HEK293 (cell line): ENCODE data around the gene SBF2.

Source experiments
- CTCF ChIA-PET: fragments of 350-600 bp; formaldehyde crosslinking; extraction: SDS; loops from one replicate; lab custom pipeline; 2021; ENCODE audit warnings: antibody characterized with exemption; lab: Yijun Ruan, JAX
- POLR2A ChIA-PET: fragments of 300-600 bp; formaldehyde crosslinking; extraction: SDS; loops from one replicate; lab custom pipeline; 2020; ENCODE audit warnings: antibody characterized with exemption, inconsistent platforms; lab: Yijun Ruan, JAX
- H3K27ac ChIP-seq: fragments of 200-500 bp; sonication (Bioruptor generic); 2 replicates; pipeline ENCODE4 v1.5.1; 2014; ENCODE audit warnings: low read depth, low read length, control low read depth, inconsistent platforms; ENCODE audit errors: extremely low read depth
- H3K36me3 ChIP-seq, 2 experiments: fragments of 200-500 bp in 1 of 2; sonication (Bioruptor generic) in 1 of 2; 1 replicate in 1 of 2; 2 replicates in 1 of 2; pipeline ENCODE4 v1.5.1; 2014 to 2017; ENCODE audit warnings: inconsistent platforms in 2 of 2, low read length in 2 of 2; ENCODE audit not compliant: control insufficient read depth in 2 of 2, insufficient read depth in 1 of 2
- H3K4me1 ChIP-seq: fragments of 200-500 bp; sonication (Bioruptor generic); 2 replicates; pipeline ENCODE4 v1.5.1; 2014; ENCODE audit warnings: mild to moderate bottlenecking, low read length, inconsistent platforms; ENCODE audit not compliant: control insufficient read depth, insufficient read depth
- H3K4me3 ChIP-seq: 2 replicates; pipeline ENCODE4 v1.5.1; 2011; ENCODE audit warnings: low read depth, mild to moderate bottlenecking, control low read depth, low read length, moderate library complexity
- H3K9me3 ChIP-seq: fragments of 200-500 bp; sonication (Bioruptor generic); 2 replicates; pipeline ENCODE4 v1.5.1; 2014; ENCODE audit warnings: low read depth, low read length, inconsistent platforms; ENCODE audit not compliant: control insufficient read depth, insufficient read depth
- RBAK ChIP-seq: fragments of 450-650 bp; formaldehyde crosslinking; IDR thresholded peaks from 2 replicates; pipeline ENCODE4 v1.5.1; 2016; ENCODE audit warnings: missing biosample characterization, missing genetic modification characterization
- SP3 ChIP-seq: fragments of 450-650 bp; formaldehyde crosslinking; IDR thresholded peaks from 2 replicates; pipeline ENCODE4 v1.5.1; 2016; ENCODE audit warnings: missing biosample characterization, missing genetic modification characterization
- SP7 ChIP-seq: fragments of 450-650 bp; formaldehyde crosslinking; IDR thresholded peaks from 2 replicates; pipeline ENCODE4 v1.5.1; 2016; ENCODE audit warnings: missing biosample characterization, missing genetic modification characterization
- YY1 ChIP-seq: fragments of 450-650 bp; formaldehyde crosslinking; IDR thresholded peaks from 2 replicates; pipeline ENCODE4 v1.5.1; 2018; ENCODE audit warnings: missing biosample characterization, missing genetic modification characterization
- ZBTB21 ChIP-seq: fragments of 450-650 bp; formaldehyde crosslinking; IDR thresholded peaks from 2 replicates; pipeline ENCODE4 v1.5.1; 2017; ENCODE audit warnings: missing biosample characterization, missing genetic modification characterization
- ZEB2 ChIP-seq: fragments of 450-650 bp; formaldehyde crosslinking; IDR thresholded peaks from 2 replicates; pipeline ENCODE4 v1.5.1; 2016; ENCODE audit warnings: missing biosample characterization, missing genetic modification characterization
- ZNF175 ChIP-seq: fragments of 450-650 bp; formaldehyde crosslinking; IDR thresholded peaks from 2 replicates; pipeline ENCODE4 v1.5.1; 2016; ENCODE audit warnings: missing biosample characterization, missing genetic modification characterization
- ZNF2 ChIP-seq: fragments of 450-650 bp; formaldehyde crosslinking; IDR thresholded peaks from 2 replicates; pipeline ENCODE4 v1.5.1; 2016; ENCODE audit warnings: missing biosample characterization, missing genetic modification characterization
- ZNF221 ChIP-seq: fragments of 450-650 bp; formaldehyde crosslinking; IDR thresholded peaks from 2 replicates; pipeline ENCODE4 v1.5.1; 2017; ENCODE audit warnings: missing biosample characterization, missing genetic modification characterization, borderline replicate concordance
- ZNF223 ChIP-seq: fragments of 450-650 bp; formaldehyde crosslinking; IDR thresholded peaks from 2 replicates; pipeline ENCODE4 v1.5.1; 2016; ENCODE audit warnings: missing biosample characterization, missing genetic modification characterization
- ZNF280C ChIP-seq: fragments of 450-650 bp; formaldehyde crosslinking; IDR thresholded peaks from 2 replicates; pipeline ENCODE4 v1.5.1; 2016; ENCODE audit warnings: missing biosample characterization, missing genetic modification characterization
- ZNF324 ChIP-seq: fragments of 450-650 bp; formaldehyde crosslinking; IDR thresholded peaks from 2 replicates; pipeline ENCODE4 v1.5.1; 2016; ENCODE audit warnings: missing biosample characterization, missing genetic modification characterization
- ZNF335 ChIP-seq: fragments of 450-650 bp; formaldehyde crosslinking; conservative IDR thresholded peaks from 2 replicates; pipeline ENCODE4 v1.5.1; 2016; ENCODE audit warnings: missing biosample characterization, missing genetic modification characterization
- ZNF48 ChIP-seq: fragments of 450-650 bp; formaldehyde crosslinking; IDR thresholded peaks from 2 replicates; pipeline ENCODE4 v1.5.1; 2016; ENCODE audit warnings: missing biosample characterization, missing genetic modification characterization
- ZNF548 ChIP-seq: fragments of 450-650 bp; formaldehyde crosslinking; IDR thresholded peaks from 2 replicates; pipeline ENCODE4 v1.5.1; 2016; ENCODE audit warnings: missing biosample characterization, missing genetic modification characterization
- ZNF558 ChIP-seq: fragments of 450-650 bp; formaldehyde crosslinking; IDR thresholded peaks from 2 replicates; pipeline ENCODE4 v1.5.1; 2016; ENCODE audit warnings: missing biosample characterization, missing genetic modification characterization
- ZNF626 ChIP-seq: fragments of 450-650 bp; sonication (Bioruptor Pico); formaldehyde crosslinking; IDR thresholded peaks from 2 replicates; pipeline ENCODE4 v1.5.1; 2018; ENCODE audit warnings: missing biosample characterization, missing genetic modification characterization, inconsistent platforms
- ZNF843 ChIP-seq: fragments of 450-650 bp; formaldehyde crosslinking; IDR thresholded peaks from 2 replicates; pipeline ENCODE4 v1.5.1; 2016; ENCODE audit warnings: missing biosample characterization, missing genetic modification characterization
- ZSCAN18 ChIP-seq: fragments of 450-650 bp; formaldehyde crosslinking; IDR thresholded peaks from 2 replicates; pipeline ENCODE4 v1.5.1; 2016; ENCODE audit warnings: missing biosample characterization, missing genetic modification characterization
- TF ChIP-seq, protein P1 (sequence below): fragments of 450-650 bp; formaldehyde crosslinking; IDR thresholded peaks from 2 replicates; pipeline ENCODE4 v1.5.1; 2017; ENCODE audit warnings: missing biosample characterization, missing genetic modification characterization
- TF ChIP-seq, protein P2 (sequence below): fragments of 450-650 bp; formaldehyde crosslinking; IDR thresholded peaks from 2 replicates; pipeline ENCODE4 v1.5.1; 2016; ENCODE audit warnings: missing biosample characterization, missing genetic modification characterization
- TF ChIP-seq, protein P3 (sequence below): fragments of 450-650 bp; formaldehyde crosslinking; IDR thresholded peaks from 2 replicates; pipeline ENCODE4 v1.5.1; 2016; ENCODE audit warnings: missing biosample characterization, missing genetic modification characterization
- TF ChIP-seq, protein P4 (sequence below): fragments of 450-650 bp; formaldehyde crosslinking; IDR thresholded peaks from 2 replicates; pipeline ENCODE4 v1.5.1; 2016; ENCODE audit warnings: missing biosample characterization, missing genetic modification characterization

Gene SBF2

DNA sequence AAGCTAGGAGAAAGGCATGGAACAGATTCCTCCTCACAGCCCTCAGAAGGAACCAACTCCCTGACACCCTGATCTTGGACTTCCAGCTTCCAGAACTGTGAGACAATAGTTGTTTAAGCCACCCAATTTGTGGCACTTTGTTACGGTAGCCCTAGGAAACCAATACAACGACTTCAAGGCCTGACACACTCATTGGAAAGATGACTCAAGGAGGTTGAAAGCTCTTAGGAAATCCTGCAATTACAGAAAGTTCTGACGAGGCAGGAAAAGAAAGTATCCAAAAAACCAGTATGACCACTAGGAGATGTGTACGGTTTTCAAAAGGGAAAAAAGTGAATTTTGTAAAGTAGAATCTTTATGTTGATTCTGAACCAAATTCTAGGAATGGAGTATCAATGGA is 468.7 kb downstream of the SBF2 start:
- Histone ChIP-seq H3K9me3 (no peaks in the 10 kb centered on the region), H3K4me3 (no peak overlapping the region), H3K27ac (no peak overlapping the region), H3K36me3 (no peaks in the 10 kb centered on the region), H3K4me1 (no peaks in the 10 kb centered on the region)
- TF ChIP-seq ZEB2 (tag by site-specific recombination) (no peak), ZNF2 (tag by site-specific recombination) (no peak), ZNF48 (tag by site-specific recombination) (no peak), ZNF221 (no peak), ZBTB21 (tag by site-specific recombination) (no peak), ZNF548 (tag by site-specific recombination) (no peak), RBAK (no peak), ZNF558 (tag by site-specific recombination) (no peak), SP7 (tag by site-specific recombination) (no peak), ZNF324 (tag by site-specific recombination) (no peak), ZNF280C (no peak), YY1 (tag by site-specific recombination) (no peak), ZNF843 (tag by site-specific recombination) (no peak)
- TF ChIP-seq, protein P1, sequence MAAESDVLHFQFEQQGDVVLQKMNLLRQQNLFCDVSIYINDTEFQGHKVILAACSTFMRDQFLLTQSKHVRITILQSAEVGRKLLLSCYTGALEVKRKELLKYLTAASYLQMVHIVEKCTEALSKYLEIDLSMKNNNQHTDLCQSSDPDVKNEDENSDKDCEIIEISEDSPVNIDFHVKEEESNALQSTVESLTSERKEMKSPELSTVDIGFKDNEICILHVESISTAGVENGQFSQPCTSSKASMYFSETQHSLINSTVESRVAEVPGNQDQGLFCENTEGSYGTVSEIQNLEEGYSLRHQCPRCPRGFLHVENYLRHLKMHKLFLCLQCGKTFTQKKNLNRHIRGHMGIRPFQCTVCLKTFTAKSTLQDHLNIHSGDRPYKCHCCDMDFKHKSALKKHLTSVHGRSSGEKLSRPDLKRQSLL (tag by site-specific recombination) = no peak
- TF ChIP-seq, protein P2, sequence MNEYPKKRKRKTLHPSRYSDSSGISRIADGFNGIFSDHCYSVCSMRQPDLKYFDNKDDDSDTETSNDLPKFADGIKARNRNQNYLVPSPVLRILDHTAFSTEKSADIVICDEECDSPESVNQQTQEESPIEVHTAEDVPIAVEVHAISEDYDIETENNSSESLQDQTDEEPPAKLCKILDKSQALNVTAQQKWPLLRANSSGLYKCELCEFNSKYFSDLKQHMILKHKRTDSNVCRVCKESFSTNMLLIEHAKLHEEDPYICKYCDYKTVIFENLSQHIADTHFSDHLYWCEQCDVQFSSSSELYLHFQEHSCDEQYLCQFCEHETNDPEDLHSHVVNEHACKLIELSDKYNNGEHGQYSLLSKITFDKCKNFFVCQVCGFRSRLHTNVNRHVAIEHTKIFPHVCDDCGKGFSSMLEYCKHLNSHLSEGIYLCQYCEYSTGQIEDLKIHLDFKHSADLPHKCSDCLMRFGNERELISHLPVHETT (tag by site-specific recombination) = no peak
- TF ChIP-seq, protein P3, sequence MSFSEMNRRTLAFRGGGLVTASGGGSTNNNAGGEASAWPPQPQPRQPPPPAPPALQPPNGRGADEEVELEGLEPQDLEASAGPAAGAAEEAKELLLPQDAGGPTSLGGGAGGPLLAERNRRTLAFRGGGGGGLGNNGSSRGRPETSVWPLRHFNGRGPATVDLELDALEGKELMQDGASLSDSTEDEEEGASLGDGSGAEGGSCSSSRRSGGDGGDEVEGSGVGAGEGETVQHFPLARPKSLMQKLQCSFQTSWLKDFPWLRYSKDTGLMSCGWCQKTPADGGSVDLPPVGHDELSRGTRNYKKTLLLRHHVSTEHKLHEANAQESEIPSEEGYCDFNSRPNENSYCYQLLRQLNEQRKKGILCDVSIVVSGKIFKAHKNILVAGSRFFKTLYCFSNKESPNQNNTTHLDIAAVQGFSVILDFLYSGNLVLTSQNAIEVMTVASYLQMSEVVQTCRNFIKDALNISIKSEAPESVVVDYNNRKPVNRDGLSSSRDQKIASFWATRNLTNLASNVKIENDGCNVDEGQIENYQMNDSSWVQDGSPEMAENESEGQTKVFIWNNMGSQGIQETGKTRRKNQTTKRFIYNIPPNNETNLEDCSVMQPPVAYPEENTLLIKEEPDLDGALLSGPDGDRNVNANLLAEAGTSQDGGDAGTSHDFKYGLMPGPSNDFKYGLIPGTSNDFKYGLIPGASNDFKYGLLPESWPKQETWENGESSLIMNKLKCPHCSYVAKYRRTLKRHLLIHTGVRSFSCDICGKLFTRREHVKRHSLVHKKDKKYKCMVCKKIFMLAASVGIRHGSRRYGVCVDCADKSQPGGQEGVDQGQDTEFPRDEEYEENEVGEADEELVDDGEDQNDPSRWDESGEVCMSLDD = no peak
- CTCF ChIA-PET = no interaction called here
- POLR2A ChIA-PET = no interaction called here

GRCh38 chr11:9823887-9824385 is 470.1 kb downstream of the SBF2 start:
- H3K9me3 ChIP-seq = no peaks in the 10 kb centered on the region
- CTCF ChIA-PET = no interaction called here
- no peak overlapping the region for H3K27ac ChIP-seq
- H3K4me3 ChIP-seq = no peak overlapping the region
- H3K36me3 ChIP-seq = no peaks in the 10 kb centered on the region
- POLR2A ChIA-PET = no interaction called here
- no peaks in the 10 kb centered on the region for H3K4me1 ChIP-seq
- no peak for TF ChIP-seq ZSCAN18 (tag by site-specific recombination)
- TF ChIP-seq ZNF223 (tag by site-specific recombination) = no peak
- TF ChIP-seq SP3 (tag by site-specific recombination) = no peak
- TF ChIP-seq ZNF175 (tag by site-specific recombination) = no peak
- no peak for TF ChIP-seq ZNF626 (tag by site-specific recombination)
- TF ChIP-seq, protein P4, sequence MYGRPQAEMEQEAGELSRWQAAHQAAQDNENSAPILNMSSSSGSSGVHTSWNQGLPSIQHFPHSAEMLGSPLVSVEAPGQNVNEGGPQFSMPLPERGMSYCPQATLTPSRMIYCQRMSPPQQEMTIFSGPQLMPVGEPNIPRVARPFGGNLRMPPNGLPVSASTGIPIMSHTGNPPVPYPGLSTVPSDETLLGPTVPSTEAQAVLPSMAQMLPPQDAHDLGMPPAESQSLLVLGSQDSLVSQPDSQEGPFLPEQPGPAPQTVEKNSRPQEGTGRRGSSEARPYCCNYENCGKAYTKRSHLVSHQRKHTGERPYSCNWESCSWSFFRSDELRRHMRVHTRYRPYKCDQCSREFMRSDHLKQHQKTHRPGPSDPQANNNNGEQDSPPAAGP (tag by site-specific recombination) = no peak
- TF ChIP-seq ZNF335 = no peak
